ENCODE measurements around the gene ANO2.

ANO2 gene

DNA sequence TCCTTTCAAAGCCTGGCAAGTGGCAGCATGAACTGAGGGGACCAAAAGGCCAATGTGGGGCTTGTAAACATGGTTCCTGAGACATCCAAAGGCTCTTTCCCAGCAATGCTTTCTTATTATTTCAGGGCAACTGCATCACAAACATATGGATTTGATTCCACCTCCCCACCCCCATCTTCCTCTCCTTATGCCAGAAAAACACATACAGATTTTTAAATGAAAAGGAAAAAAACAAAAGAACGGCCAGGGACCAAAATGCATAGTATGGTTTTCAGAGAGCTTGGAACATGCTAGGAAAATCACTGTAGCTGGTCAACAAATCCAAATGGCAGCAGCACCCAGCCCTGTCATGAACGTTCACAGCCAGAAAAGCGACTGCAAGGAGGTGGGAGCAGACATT lies 167.6 kb downstream of the ANO2 start:
- Histone ChIP-seq H3K36me3 (replicated peaks) (no peaks in the 10 kb centered on the region), H3K27me3 (replicated peaks) (no peaks in the 10 kb centered on the region), H3K4me3 (ENCODE audit: low read depth, low read length) (no peak overlapping the region), H3K27ac (no peak overlapping the region)
- TF ChIP-seq, protein P1, sequence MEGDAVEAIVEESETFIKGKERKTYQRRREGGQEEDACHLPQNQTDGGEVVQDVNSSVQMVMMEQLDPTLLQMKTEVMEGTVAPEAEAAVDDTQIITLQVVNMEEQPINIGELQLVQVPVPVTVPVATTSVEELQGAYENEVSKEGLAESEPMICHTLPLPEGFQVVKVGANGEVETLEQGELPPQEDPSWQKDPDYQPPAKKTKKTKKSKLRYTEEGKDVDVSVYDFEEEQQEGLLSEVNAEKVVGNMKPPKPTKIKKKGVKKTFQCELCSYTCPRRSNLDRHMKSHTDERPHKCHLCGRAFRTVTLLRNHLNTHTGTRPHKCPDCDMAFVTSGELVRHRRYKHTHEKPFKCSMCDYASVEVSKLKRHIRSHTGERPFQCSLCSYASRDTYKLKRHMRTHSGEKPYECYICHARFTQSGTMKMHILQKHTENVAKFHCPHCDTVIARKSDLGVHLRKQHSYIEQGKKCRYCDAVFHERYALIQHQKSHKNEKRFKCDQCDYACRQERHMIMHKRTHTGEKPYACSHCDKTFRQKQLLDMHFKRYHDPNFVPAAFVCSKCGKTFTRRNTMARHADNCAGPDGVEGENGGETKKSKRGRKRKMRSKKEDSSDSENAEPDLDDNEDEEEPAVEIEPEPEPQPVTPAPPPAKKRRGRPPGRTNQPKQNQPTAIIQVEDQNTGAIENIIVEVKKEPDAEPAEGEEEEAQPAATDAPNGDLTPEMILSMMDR (IDR thresholded peaks at IDR 0.05; ENCODE audit: low read depth, low read length, missing control alignments), result no peak
- in situ Hi-C loops (cut with HindIII; ENCODE audit: low pct_ligation_motif_present, low sequenced_read_pairs), result no loop called here
- no peak for DNase-seq

GRCh38 chr12:5776091-5776490 lies 169.0 kb downstream of the ANO2 start:
- in situ Hi-C loops (cut with HindIII; ENCODE audit: low pct_ligation_motif_present, low sequenced_read_pairs), result no loop called here
- TF ChIP-seq, protein P1 (IDR thresholded peaks at IDR 0.05; ENCODE audit: low read depth, low read length, missing control alignments), result no peak
- Histone ChIP-seq H3K27me3 (replicated peaks) (no peaks in the 10 kb centered on the region), H3K27ac (no peak overlapping the region), H3K4me3 (ENCODE audit: low read depth, low read length) (no peak overlapping the region), H3K36me3 (replicated peaks) (no peaks in the 10 kb centered on the region)
- DNase-seq, result no peak

DNA sequence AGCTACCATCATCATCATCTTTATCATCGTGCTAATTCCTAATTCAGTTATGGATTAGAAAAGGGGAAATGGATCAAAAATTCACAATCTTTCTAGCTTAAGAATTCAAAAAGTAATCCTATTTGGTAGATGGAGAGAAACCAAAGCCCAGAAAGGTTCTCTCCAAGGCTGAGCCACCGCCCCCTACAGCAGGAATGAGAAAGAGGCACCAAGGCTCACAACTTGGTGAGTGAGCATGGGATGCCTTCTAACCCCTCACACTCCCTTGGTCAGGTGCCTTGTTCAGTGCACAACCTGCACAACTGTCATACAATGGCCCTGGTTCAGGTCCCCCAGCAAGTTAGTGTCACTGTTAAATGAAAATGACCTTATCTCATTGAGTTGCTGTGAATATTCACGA lies 171.5 kb downstream of the ANO2 start:
- no peak overlapping the region for H3K4me3 ChIP-seq (ENCODE audit: low read depth, low read length)
- H3K27me3 ChIP-seq (replicated peaks), result no peaks in the 10 kb centered on the region
- TF ChIP-seq, protein P1 (IDR thresholded peaks at IDR 0.05; ENCODE audit: low read depth, low read length, missing control alignments), result no peak
- DNase-seq, result no peak
- H3K36me3 ChIP-seq (replicated peaks), result no peaks in the 10 kb centered on the region
- H3K27ac ChIP-seq, result no peak overlapping the region
- in situ Hi-C loops (cut with HindIII; ENCODE audit: low pct_ligation_motif_present, low sequenced_read_pairs), result no loop called here

DNA sequence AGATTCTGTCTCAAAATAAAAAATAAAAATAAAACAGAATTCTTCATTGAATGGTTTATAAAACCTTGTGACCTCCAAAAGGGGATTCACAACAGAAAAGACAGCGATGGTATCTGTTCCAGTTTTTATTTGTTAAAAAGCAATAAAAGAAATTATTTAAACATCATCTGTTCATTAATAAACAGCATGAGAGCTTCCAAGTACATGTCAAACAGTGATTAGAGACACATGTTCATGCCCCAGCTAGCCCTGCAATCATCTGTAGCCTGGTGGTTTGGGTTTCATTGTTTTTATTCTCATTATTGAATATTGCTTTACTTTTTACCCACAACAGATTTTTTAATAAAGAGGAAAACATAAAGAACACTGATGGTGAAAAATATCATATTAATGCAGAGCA lies 173.3 kb downstream of the ANO2 start:
- no peak for DNase-seq
- Histone ChIP-seq H3K4me3 (ENCODE audit: low read depth, low read length) (no peak overlapping the region), H3K36me3 (replicated peaks) (no peaks in the 10 kb centered on the region), H3K27me3 (replicated peaks) (no peaks in the 10 kb centered on the region), H3K27ac (no peak overlapping the region)
- in situ Hi-C loops (cut with HindIII; ENCODE audit: low pct_ligation_motif_present, low sequenced_read_pairs), result no loop called here
- TF ChIP-seq, protein P1 (IDR thresholded peaks at IDR 0.05; ENCODE audit: low read depth, low read length, missing control alignments), result no peak

DNA sequence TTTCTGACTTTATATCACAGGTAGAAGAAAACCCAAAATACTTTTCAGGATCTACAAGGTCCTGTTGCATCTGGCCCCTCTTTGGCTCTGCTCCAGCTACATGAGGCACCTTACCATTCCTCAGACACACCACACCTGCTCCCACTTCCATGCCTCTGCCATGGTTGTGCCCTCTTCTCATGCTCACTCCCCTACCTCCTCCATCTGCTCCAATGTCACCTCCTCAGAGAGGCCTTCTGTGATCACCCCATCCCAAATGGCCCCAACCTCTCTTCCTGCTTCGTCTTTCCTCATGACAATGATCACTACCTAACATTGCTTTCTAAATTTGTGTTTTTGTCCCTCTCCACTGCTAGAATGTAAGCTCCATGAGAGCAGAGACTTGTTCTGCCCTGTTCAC lies 174.3 kb downstream of the ANO2 start:
- no peak for DNase-seq
- H3K27me3 ChIP-seq (replicated peaks), result no peaks in the 10 kb centered on the region
- no peak overlapping the region for H3K4me3 ChIP-seq (ENCODE audit: low read depth, low read length)
- no peak overlapping the region for H3K27ac ChIP-seq
- no peaks in the 10 kb centered on the region for H3K36me3 ChIP-seq (replicated peaks)
- in situ Hi-C loops (cut with HindIII; ENCODE audit: low pct_ligation_motif_present, low sequenced_read_pairs), result no loop called here
- TF ChIP-seq, protein P1 (IDR thresholded peaks at IDR 0.05; ENCODE audit: low read depth, low read length, missing control alignments), result no peak

DNA sequence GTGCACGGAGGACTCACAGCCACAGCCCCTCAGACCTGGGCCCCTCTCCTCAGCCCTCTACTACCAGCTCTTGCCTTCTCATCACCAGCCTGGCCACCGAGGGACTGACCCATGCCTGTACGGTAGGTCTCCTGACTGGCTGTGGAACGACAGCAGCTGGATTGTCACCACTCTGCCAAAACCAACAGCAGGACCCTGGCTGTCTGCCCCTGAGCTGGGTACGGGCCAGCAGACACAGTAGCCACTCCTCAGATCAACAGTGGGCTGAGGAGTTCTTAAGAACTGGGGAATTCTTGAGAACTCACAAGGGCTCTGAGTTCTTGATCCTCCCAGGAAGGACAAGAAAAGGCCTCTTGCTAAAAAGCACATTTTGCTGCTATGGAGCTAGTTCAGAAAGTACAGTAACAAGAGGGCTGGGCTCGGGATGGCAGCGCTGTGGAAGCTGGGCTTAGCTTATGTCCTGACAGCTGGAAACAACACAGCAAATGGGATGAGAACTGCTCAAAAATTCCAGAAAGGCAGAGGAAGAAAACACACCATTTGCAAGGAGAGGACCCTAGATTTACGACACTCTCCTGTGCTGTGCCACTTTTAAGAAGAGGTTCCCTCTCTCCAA lies 176.4 kb downstream of the ANO2 start:
- Histone ChIP-seq H3K27me3 (replicated peaks) (no peaks in the 10 kb centered on the region), H3K36me3 (replicated peaks) (no peaks in the 10 kb centered on the region), H3K4me3 (ENCODE audit: low read depth, low read length) (no peak overlapping the region), H3K27ac (no peak overlapping the region)
- TF ChIP-seq, protein P1 (IDR thresholded peaks at IDR 0.05; ENCODE audit: low read depth, low read length, missing control alignments), result no peak
- DNase-seq, result no peak
- in situ Hi-C loops (cut with HindIII; ENCODE audit: low pct_ligation_motif_present, low sequenced_read_pairs), result no loop called here
